Activated CD4-positive, alpha-beta T cell treated with anti-CD3 and anti-CD28 coated beads, Interleukin-2, amount 10 ng/mL, durations not matched to agents 7 days and 5 days (primary cell): ENCODE results near the gene OR11H6. TPM values are rescaled to one million over a fixed set of nuclear protein-coding genes. Genes with fewer than 3 reads are reported as not detected.

ENCODE experiments used
- total RNA-seq, 2 experiments: library from RNA; stranded (reverse); gene quantifications; one replicate each; pipeline ENCODE4 v1.2.3, GENCODE V29; 2021

The OR11H6 gene
- total RNA-seq, 2 experiments from 2014 or later: not detected

Other genes starting within 250 kb of the OR11H6 start
- gene OR4K15, start 248.1 kb upstream of the OR11H6 start, total RNA-seq: not detected
- gene OR4Q2, start 221.5 kb upstream of the OR11H6 start, total RNA-seq: not detected
- gene OR4K14, start 204.4 kb upstream of the OR11H6 start, total RNA-seq: not detected
- not detected for gene OR4K13, start 187.7 kb upstream of the OR11H6 start, total RNA-seq
- gene OR4L1, start 163.7 kb upstream of the OR11H6 start, total RNA-seq: not detected
- gene OR4K17, start 113.0 kb upstream of the OR11H6 start, total RNA-seq: not detected
- gene OR4N5, start 84.9 kb upstream of the OR11H6 start, total RNA-seq: not detected
- gene OR11G2, start 32.8 kb upstream of the OR11H6 start, total RNA-seq: not detected
- gene OR11H7, start 5.3 kb downstream of the OR11H6 start, total RNA-seq: not detected
- gene OR11H4, start 15.6 kb downstream of the OR11H6 start, total RNA-seq: not detected
- 10 to 100 TPM; 22.7 to 23.5 TPM for gene TTC5, start 82.2 kb downstream of the OR11H6 start, total RNA-seq
- gene CCNB1IP1, start 109.6 kb downstream of the OR11H6 start, total RNA-seq: 10 to 100 TPM; 30.8 to 32.1 TPM
- gene PARP2, start 119.9 kb downstream of the OR11H6 start, total RNA-seq: 10 to 100 TPM; 28.6 to 32.5 TPM
- gene TEP1, start 189.8 kb downstream of the OR11H6 start, total RNA-seq: 10 to 100 TPM; 38.1 to 42.9 TPM
- gene KLHL33, start 212.5 kb downstream of the OR11H6 start, total RNA-seq: under 1 TPM; 0.15 to 0.17 TPM
- 10 to 100 TPM; 58.5 to 59.8 TPM for gene OSGEP, start 231.1 kb downstream of the OR11H6 start, total RNA-seq
- gene APEX1, start 231.5 kb downstream of the OR11H6 start, total RNA-seq: 100 to 1,000 TPM; 131 to 144 TPM
- gene PIP4P1, start 237.7 kb downstream of the OR11H6 start, total RNA-seq: 10 to 100 TPM; 33.9 to 40.8 TPM
- 100 to 1,000 TPM; 178 to 183 TPM for gene PNP, start 245.7 kb downstream of the OR11H6 start, total RNA-seq